HS-27A (cell line): ENCODE results near the gene TUBB1.

Source experiments
- DNase-seq: peaks from one replicate; pipeline ENCODE4 v3.0.0-alpha.2; 2012; ENCODE audit warnings: low read depth, missing footprints

The TUBB1 gene

GRCh38 chr20:59042796-59043631 lies 23.8 kb downstream of the TUBB1 start:
- peak; percentile 71 for DNase-seq

- DNase-seq = no peak
These were observed 24.5 kb downstream of the TUBB1 start for GRCh38 chr20:59043698-59044097.

- DNase-seq = no peak
These were observed 25.1 kb downstream of the TUBB1 start for GRCh38 chr20:59044295-59044694.

GRCh38 chr20:59044796-59045195 lies 25.6 kb downstream of the TUBB1 start:
- DNase-seq = no peak

GRCh38 chr20:59046862-59047261 lies 27.6 kb downstream of the TUBB1 start:
- no peak for DNase-seq

GRCh38 chr20:59047938-59048680 lies 28.9 kb downstream of the TUBB1 start:
- DNase-seq = no peak

- DNase-seq = no peak
These were observed 29.4 kb downstream of the TUBB1 start for GRCh38 chr20:59048681-59049030.

- no peak for DNase-seq
These were observed 31.2 kb downstream of the TUBB1 start for GRCh38 chr20:59050437-59050836.

- DNase-seq = no peak
These were observed 32.5 kb downstream of the TUBB1 start for GRCh38 chr20:59051666-59052185.

GRCh38 chr20:59055302-59055701 lies 36.1 kb downstream of the TUBB1 start:
- DNase-seq = no peak

GRCh38 chr20:59062081-59062480 lies 42.9 kb downstream of the TUBB1 start:
- no peak for DNase-seq

GRCh38 chr20:59063358-59064213 lies 44.4 kb downstream of the TUBB1 start:
- DNase-seq = no peak

GRCh38 chr20:59064214-59064722 lies 45.0 kb downstream of the TUBB1 start:
- no peak for DNase-seq

- DNase-seq = no peak
These were observed 49.3 kb downstream of the TUBB1 start for GRCh38 chr20:59068534-59068933.

- no peak for DNase-seq
These were observed 49.8 kb downstream of the TUBB1 start for GRCh38 chr20:59069026-59069425.

GRCh38 chr20:59071216-59071615 lies 52.0 kb downstream of the TUBB1 start:
- no peak for DNase-seq

GRCh38 chr20:59073582-59073981 lies 54.4 kb downstream of the TUBB1 start:
- DNase-seq = no peak

- no peak for DNase-seq
These were observed 55.2 kb downstream of the TUBB1 start for GRCh38 chr20:59074456-59074855.

GRCh38 chr20:59075934-59076508 lies 56.8 kb downstream of the TUBB1 start:
- no peak for DNase-seq
